IPS-18a (cell line): Measurements from ENCODE around the gene AOPEP.

Experiments used
- H3K27ac ChIP-seq: one replicate; pipeline ENCODE4 v1.5.1; 2013; ENCODE audit warnings: low read length
- H3K27me3 ChIP-seq: one replicate; pipeline ENCODE4 v1.6.1; 2013; ENCODE audit warnings: mild to moderate bottlenecking, low read length; ENCODE audit not compliant: control insufficient read depth, insufficient read depth
- H3K36me3 ChIP-seq: one replicate; pipeline ENCODE4 v1.6.1; 2013; ENCODE audit warnings: low read depth, low read length; ENCODE audit not compliant: control insufficient read depth
- H3K4me1 ChIP-seq: one replicate; pipeline ENCODE4 v1.6.1; 2013; ENCODE audit warnings: low read depth, low read length; ENCODE audit not compliant: control insufficient read depth
- H3K4me3 ChIP-seq: one replicate; pipeline ENCODE4 v1.5.1; 2013; ENCODE audit warnings: low read length
- H3K9ac ChIP-seq: one replicate; pipeline ENCODE4 v1.6.1; 2013; ENCODE audit warnings: mild to moderate bottlenecking, low read length, moderate library complexity
- H3K9me3 ChIP-seq: one replicate; pipeline ENCODE4 v1.6.1; 2013; ENCODE audit warnings: low read depth, low read length; ENCODE audit not compliant: control insufficient read depth

AOPEP gene

GRCh38 chr9:94909250-94909894, 182.9 kb downstream of the AOPEP start:
- Histone ChIP-seq H3K4me3 (no peak overlapping the region), H3K9ac (no peak overlapping the region), H3K27ac (no peak overlapping the region), H3K9me3 (no peaks in the 10 kb centered on the region), H3K27me3 (no peaks in the 10 kb centered on the region), H3K36me3 (no peaks in the 10 kb centered on the region), H3K4me1 (peaks cover 22% of the 10 kb centered on the region)

GRCh38 chr9:94909965-94910730, 183.6 kb downstream of the AOPEP start:
- H3K4me1 ChIP-seq, result peaks cover 22% of the 10 kb centered on the region
- H3K36me3 ChIP-seq, result no peaks in the 10 kb centered on the region
- H3K9ac ChIP-seq, result no peak overlapping the region
- no peak overlapping the region for H3K27ac ChIP-seq
- H3K4me3 ChIP-seq, result no peak overlapping the region
- no peaks in the 10 kb centered on the region for H3K9me3 ChIP-seq
- no peaks in the 10 kb centered on the region for H3K27me3 ChIP-seq

GRCh38 chr9:94911211-94911610, 184.7 kb downstream of the AOPEP start:
- Histone ChIP-seq H3K4me1 (peaks cover 22% of the 10 kb centered on the region), H3K4me3 (no peak overlapping the region), H3K27ac (no peak overlapping the region), H3K36me3 (no peaks in the 10 kb centered on the region), H3K9ac (no peak overlapping the region), H3K9me3 (no peaks in the 10 kb centered on the region), H3K27me3 (no peaks in the 10 kb centered on the region)

- H3K4me3 ChIP-seq, result no peak overlapping the region
- peaks cover 22% of the 10 kb centered on the region for H3K4me1 ChIP-seq
- no peak overlapping the region for H3K9ac ChIP-seq
- no peaks in the 10 kb centered on the region for H3K9me3 ChIP-seq
- H3K27ac ChIP-seq, result no peak overlapping the region
- H3K27me3 ChIP-seq, result no peaks in the 10 kb centered on the region
- H3K36me3 ChIP-seq, result no peaks in the 10 kb centered on the region
Observed at GRCh38 chr9:94911986-94912635, 185.6 kb downstream of the AOPEP start.

- H3K9me3 ChIP-seq, result no peaks in the 10 kb centered on the region
- peaks cover 22% of the 10 kb centered on the region for H3K4me1 ChIP-seq
- no peaks in the 10 kb centered on the region for H3K27me3 ChIP-seq
- H3K9ac ChIP-seq, result no peak overlapping the region
- no peak overlapping the region for H3K4me3 ChIP-seq
- H3K36me3 ChIP-seq, result no peaks in the 10 kb centered on the region
- no peak overlapping the region for H3K27ac ChIP-seq
Observed at GRCh38 chr9:94912700-94913249, 186.3 kb downstream of the AOPEP start.

GRCh38 chr9:94913550-94913949, 187.1 kb downstream of the AOPEP start:
- H3K4me1 ChIP-seq, result peaks cover 22% of the 10 kb centered on the region

GRCh38 chr9:94915476-94916450, 189.3 kb downstream of the AOPEP start:
- H3K4me3 ChIP-seq, result no peak overlapping the region
- H3K4me1 ChIP-seq, result peaks cover 23% of the 10 kb centered on the region
- no peaks in the 10 kb centered on the region for H3K36me3 ChIP-seq
- no peaks in the 10 kb centered on the region for H3K27me3 ChIP-seq
- no peak overlapping the region for H3K27ac ChIP-seq
- no peaks in the 10 kb centered on the region for H3K9me3 ChIP-seq
- H3K9ac ChIP-seq, result no peak overlapping the region

More at GRCh38 chr9:94913550-94913949, 187.1 kb downstream of the AOPEP start:
- Histone ChIP-seq H3K27me3 (no peaks in the 10 kb centered on the region), H3K27ac (no peak overlapping the region), H3K9ac (no peak overlapping the region), H3K4me3 (peak overlapping the region; percentile 10), H3K36me3 (no peaks in the 10 kb centered on the region), H3K9me3 (no peaks in the 10 kb centered on the region)

- no peak overlapping the region for H3K9ac ChIP-seq
- no peaks in the 10 kb centered on the region for H3K36me3 ChIP-seq
- H3K4me1 ChIP-seq, result peaks cover 30% of the 10 kb centered on the region
- no peaks in the 10 kb centered on the region for H3K27me3 ChIP-seq
- H3K9me3 ChIP-seq, result no peaks in the 10 kb centered on the region
- no peak overlapping the region for H3K27ac ChIP-seq
- H3K4me3 ChIP-seq, result no peak overlapping the region
Observed at GRCh38 chr9:94916956-94917355, 190.5 kb downstream of the AOPEP start.

GRCh38 chr9:94918038-94918753, 191.7 kb downstream of the AOPEP start:
- H3K4me3 ChIP-seq, result no peak overlapping the region
- H3K9me3 ChIP-seq, result no peaks in the 10 kb centered on the region
- H3K27me3 ChIP-seq, result no peaks in the 10 kb centered on the region
- peaks cover 28% of the 10 kb centered on the region for H3K4me1 ChIP-seq
- no peaks in the 10 kb centered on the region for H3K36me3 ChIP-seq
- H3K27ac ChIP-seq, result no peak overlapping the region
- H3K9ac ChIP-seq, result no peak overlapping the region

- Histone ChIP-seq H3K36me3 (no peaks in the 10 kb centered on the region), H3K4me3 (no peak overlapping the region), H3K9me3 (no peaks in the 10 kb centered on the region), H3K4me1 (peaks cover 19% of the 10 kb centered on the region), H3K27me3 (no peaks in the 10 kb centered on the region), H3K27ac (no peak overlapping the region), H3K9ac (no peak overlapping the region)
Observed at GRCh38 chr9:94919376-94920098, 193.0 kb downstream of the AOPEP start.
